ENCODE data around the gene TMPRSS12. TPM values are rescaled to one million over a fixed set of nuclear protein-coding genes. Genes with fewer than 3 reads are reported as not detected.
"Not testable (repeated sequence)": the region's sequence is repeated elsewhere in the genome, so short reads cannot be mapped to it uniquely, and the experiment has no call there.

The TMPRSS12 gene
- total RNA-seq, 1 experiment from 2014 or later = not detected

- not testable (repeated sequence) for DNase-seq (ENCODE audit: low spot score)
Observed at GRCh38 chr12:50855679-50856078, 13.0 kb downstream of the TMPRSS12 start.

- DNase-seq (ENCODE audit: low spot score) = no peak
Observed at GRCh38 chr12:50859621-50860310, 17.0 kb downstream of the TMPRSS12 start.

- DNase-seq (ENCODE audit: low spot score) = peak; percentile 77
Observed at GRCh38 chr12:50862316-50862715, 19.6 kb downstream of the TMPRSS12 start.

DNA sequence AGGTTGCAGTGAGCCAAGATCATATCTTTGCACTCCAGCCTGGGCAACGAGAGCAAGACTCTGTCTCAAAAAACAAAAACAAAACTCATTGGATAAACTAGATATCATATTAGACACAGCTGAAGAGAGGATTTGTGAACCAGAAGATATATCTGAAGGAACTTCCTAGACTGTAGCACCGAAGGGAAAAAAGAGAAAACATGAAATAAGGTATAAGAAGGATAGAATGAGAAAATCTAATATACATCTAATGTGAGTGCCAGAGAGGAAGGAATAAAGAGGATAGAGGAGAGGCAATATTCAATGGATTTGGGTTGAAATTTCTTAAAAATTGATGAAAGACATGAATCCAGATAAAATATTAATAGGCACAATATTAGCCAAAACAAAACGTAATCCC is 22.5 kb downstream of the TMPRSS12 start:
- DNase-seq (ENCODE audit: low spot score) = no peak

GRCh38 chr12:50868881-50869280 is 26.2 kb downstream of the TMPRSS12 start:
- not testable (repeated sequence) for DNase-seq (ENCODE audit: low spot score)

GRCh38 chr12:50882563-50882962 is 39.8 kb downstream of the TMPRSS12 start:
- DNase-seq (ENCODE audit: low spot score) = no peak

GRCh38 chr12:50887191-50887590 is 44.5 kb downstream of the TMPRSS12 start:
- DNase-seq (ENCODE audit: low spot score) = no peak

DNA sequence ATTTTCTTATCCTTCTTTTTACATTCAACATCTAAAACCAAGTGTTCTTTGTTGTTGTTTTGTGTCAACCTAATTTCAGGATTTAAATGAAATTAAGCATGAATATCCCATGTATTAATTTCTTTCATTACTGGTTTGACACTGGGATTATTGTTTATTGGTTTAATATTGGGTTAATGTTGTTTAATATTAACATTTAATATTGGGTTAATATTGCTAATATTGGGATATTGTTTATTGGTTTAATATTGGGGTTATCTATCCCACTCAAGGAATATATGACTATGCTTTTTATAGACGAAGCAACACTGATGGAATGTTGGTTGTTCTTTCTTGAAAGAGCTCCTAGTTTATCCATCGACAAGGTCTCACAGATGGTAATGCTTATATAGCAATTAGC is 45.9 kb downstream of the TMPRSS12 start:
- no peak for DNase-seq (ENCODE audit: low spot score)

GRCh38 chr12:50894241-50894640 is 51.5 kb downstream of the TMPRSS12 start:
- DNase-seq (ENCODE audit: low spot score) = no peak

DNA sequence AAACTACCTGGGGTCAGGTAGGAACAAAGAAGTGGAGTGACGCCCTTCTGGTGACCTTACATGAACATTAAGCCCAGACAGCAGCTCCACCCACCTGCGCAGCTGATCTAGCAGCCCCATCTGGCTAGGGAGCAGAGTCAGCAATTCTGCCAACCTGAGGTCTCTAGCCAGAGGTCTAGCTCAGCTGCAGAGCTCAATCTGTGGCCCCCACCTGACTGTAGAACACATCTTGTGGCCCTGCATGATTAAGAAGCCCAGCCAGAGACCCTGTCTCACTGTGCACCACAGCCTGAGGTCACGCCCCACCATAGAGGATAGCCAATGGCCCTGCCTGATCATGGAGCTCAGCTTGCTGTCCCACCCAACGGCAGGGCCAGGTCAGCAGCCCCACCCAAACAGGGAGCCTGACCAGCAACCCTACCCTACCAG is 59.0 kb downstream of the TMPRSS12 start:
- no peak for DNase-seq (ENCODE audit: low spot score)

GRCh38 chr12:50908479-50908878 is 65.8 kb downstream of the TMPRSS12 start:
- DNase-seq (ENCODE audit: low spot score) = not testable (repeated sequence)

GRCh38 chr12:50912361-50912760 is 69.6 kb downstream of the TMPRSS12 start:
- not testable (repeated sequence) for DNase-seq (ENCODE audit: low spot score)

DNA sequence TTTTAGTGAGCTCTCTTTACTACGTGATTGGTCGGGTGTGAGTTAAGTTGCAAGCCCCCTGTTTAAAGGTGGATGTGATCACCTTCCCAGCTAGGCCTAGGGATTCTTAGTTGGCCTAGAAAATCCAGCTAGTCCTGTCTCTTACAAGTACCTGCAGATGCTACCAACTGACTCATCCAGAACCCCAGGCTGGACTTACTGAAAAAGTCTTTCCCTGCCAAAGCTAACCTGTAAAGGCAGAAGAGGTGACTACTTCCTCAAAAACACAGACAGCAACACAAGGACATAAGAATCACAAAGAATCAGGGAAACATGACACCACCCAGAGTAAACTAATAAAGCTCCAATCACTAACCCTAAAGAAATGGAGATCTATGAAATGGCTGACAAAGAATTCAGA is 70.5 kb downstream of the TMPRSS12 start:
- no peak for DNase-seq (ENCODE audit: low spot score)

GRCh38 chr12:50914872-50915484 is 72.3 kb downstream of the TMPRSS12 start:
- no peak for DNase-seq (ENCODE audit: low spot score)

- DNase-seq (ENCODE audit: low spot score) = no peak
Observed at GRCh38 chr12:50916292-50916691, 73.6 kb downstream of the TMPRSS12 start.

DNA sequence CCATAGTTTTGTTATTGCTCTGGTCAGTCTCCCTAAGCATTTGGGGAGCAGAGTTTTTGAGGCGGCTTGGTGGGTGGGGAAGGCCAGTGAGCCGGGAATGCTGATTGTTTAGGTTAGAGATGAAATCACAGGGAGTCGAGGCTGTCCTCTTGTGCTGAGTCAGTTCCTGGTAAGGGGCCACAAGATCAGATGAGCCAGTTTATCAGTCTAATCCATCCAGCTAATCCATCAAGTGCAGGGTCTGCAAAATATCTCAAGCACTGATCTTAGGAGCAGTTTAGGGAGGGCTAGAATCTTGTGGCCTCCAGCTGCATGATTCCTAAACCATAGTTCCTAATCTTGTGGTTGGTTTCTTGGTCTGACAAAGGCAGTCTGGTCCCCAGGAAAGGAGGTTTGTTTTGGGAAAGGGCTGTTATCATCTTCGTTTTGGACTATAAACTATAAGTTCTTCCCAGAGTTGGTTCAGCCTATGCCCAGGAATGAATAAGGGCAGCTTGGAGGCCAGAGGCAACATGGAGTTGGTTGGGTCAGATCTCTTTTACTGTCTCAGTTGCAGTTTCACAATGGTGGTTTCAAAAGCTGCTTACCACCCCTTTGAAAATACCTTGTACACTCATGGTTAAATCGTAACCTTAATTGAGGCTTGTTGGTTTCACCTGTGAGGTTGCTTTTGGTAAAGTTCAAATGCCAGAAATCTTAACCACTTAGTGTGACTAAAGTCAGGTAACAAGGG is 76.0 kb downstream of the TMPRSS12 start:
- DNase-seq (ENCODE audit: low spot score) = no peak

GRCh38 chr12:50922820-50923219 is 80.1 kb downstream of the TMPRSS12 start:
- DNase-seq (ENCODE audit: low spot score) = no peak

DNA sequence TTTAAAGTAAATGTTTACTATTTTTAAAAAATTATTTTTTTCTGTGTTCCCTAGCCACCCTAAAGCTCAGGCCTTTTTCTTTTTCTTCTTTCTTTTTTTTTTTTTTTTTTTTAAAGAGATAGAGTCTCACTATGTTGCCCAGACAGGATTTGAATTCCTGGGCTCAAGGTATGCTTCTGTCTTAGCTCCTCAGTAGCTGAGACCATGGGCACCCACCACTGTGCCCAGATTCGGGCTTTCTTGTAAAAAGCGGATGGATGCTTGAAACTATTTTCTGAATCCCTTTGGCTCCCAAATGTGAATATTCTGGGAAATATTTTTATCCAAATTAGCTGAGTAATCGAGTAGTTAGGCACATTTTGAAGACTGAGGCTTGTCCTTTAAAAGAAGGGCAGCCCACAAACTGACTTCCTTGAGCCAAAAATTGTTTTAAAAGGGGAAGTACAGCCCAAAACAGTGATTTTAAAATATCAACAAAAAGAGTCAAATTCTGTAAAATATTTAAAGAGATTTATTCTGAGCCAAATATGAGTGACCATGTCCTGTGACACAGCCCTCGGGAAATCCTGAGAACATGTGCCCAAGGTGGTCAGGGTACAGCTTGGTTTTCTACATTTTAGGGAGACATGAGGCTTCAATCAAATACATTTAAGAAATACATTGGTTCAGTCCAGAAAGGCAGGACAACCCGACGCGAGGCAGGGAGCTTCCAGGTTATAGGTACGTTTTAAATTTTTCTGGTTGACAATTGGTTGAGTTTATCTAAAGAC is 80.8 kb downstream of the TMPRSS12 start:
- no peak for DNase-seq (ENCODE audit: low spot score)

DNA sequence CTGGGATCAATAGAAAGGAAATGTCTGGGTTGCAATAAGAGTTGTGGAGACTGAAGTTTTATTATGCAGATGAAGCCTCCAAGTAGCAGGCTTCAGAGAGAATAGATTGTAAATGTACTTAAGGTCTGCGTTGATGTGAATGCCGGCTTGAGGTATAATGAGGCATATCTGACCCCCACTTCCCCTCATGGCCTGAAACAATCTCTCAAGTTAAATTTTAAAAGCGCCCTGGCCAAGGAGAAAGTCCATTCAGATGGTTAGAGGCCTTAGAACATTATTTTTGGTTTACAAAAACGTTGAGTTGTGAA is 81.4 kb downstream of the TMPRSS12 start:
- DNase-seq (ENCODE audit: low spot score) = no peak

- DNase-seq (ENCODE audit: low spot score) = peak; percentile 50
Observed at GRCh38 chr12:50924439-50925341, 82.0 kb downstream of the TMPRSS12 start.

GRCh38 chr12:50925342-50925651 is 82.6 kb downstream of the TMPRSS12 start:
- no peak for DNase-seq (ENCODE audit: low spot score)

Data from A172 (cell line).